GM10266 (cell line): Measurements from ENCODE around the gene DDI2.
"Not testable (repeated sequence)": the region's sequence is repeated elsewhere in the genome, so short reads cannot be mapped to it uniquely, and the experiment has no call there.

ENCODE experiments used
- DNase-seq: peaks from one replicate; pipeline ENCODE4 v3.0.0; 2012; ENCODE audit errors: extremely low spot score
- TF ChIP-seq, protein P1 (sequence below): IDR thresholded peaks from 2 replicates; pipeline ENCODE4 v1.5.1; 2012; ENCODE audit warnings: mild to moderate bottlenecking, low read depth; ENCODE audit not compliant: control insufficient read depth, insufficient read depth; ENCODE audit errors: missing control alignments

DDI2 gene

DNA sequence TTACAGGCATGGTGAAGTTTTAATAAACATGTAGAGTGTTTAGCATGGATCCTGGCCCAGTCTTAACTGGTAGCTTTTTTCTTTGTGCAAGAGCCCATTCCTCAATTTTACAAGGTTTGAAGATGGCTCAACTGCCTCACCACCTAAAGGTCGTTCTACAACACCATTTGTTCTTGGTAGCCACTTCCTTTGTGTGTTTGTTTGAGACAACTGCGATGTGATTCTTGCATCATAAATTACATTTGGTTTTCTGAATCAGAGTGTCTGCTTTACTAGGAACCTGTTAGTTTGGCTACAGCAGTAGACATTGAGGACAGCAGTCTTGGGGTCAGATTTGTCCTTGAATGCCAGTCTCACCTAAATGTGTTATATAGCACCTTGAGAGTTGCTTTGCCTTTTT lies 70.2 kb downstream of the DDI2 start:
- DNase-seq, result no peak

DNA sequence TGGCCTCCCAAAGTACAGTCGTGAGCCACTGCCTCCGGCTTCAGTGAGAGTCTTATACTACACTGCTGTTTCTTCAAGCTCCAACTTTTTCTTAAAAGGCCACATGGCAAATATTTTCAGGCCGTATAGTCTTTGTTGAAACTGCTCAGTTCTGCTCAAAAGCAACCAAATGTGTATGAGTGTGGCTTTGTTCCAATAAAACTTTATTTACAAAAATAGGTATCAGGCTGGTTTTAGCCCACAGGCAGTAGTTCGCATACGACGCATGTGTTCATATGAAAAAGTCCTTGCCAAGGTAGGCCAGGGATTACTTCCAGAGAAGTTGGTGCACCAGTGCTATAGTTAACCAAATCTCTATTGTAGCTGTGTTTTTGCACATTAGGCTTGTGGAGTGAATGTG lies 73.1 kb downstream of the DDI2 start:
- DNase-seq, result no peak
- TF ChIP-seq, protein P1, sequence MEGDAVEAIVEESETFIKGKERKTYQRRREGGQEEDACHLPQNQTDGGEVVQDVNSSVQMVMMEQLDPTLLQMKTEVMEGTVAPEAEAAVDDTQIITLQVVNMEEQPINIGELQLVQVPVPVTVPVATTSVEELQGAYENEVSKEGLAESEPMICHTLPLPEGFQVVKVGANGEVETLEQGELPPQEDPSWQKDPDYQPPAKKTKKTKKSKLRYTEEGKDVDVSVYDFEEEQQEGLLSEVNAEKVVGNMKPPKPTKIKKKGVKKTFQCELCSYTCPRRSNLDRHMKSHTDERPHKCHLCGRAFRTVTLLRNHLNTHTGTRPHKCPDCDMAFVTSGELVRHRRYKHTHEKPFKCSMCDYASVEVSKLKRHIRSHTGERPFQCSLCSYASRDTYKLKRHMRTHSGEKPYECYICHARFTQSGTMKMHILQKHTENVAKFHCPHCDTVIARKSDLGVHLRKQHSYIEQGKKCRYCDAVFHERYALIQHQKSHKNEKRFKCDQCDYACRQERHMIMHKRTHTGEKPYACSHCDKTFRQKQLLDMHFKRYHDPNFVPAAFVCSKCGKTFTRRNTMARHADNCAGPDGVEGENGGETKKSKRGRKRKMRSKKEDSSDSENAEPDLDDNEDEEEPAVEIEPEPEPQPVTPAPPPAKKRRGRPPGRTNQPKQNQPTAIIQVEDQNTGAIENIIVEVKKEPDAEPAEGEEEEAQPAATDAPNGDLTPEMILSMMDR, result no peak

More for the DNA sequence above, 70.2 kb downstream of the DDI2 start:
- TF ChIP-seq, protein P1, result no peak

DNA sequence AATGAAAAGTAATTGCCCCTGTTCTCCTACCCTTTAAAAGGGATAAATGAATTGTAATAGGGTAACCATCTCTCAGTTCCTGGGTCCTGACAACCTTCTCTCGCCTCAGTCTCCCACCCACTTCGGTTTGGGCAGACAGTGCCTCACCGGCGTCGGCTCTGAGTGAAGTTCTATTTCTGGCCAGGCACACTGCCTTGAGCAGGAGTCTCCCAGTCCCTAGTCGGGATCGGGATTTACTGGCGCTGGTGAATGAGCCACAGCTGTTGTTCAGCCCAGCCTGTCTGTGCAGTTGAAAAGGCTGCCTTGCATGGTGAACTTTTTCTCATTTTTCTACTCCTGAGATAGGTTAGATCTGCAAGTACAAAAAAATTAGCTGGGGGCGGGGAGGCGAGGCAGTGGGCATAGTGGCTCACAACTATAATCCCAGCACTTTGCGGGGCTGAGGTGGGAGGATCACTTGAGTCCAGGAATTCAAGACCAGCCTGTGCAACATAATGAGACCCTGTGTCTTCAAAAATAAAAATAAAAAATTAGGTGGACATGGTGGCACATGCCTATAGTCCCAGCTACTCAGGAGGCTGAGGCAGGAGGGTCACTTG lies 74.3 kb downstream of the DDI2 start:
- TF ChIP-seq, protein P1, result no peak
- no peak for DNase-seq

DNA sequence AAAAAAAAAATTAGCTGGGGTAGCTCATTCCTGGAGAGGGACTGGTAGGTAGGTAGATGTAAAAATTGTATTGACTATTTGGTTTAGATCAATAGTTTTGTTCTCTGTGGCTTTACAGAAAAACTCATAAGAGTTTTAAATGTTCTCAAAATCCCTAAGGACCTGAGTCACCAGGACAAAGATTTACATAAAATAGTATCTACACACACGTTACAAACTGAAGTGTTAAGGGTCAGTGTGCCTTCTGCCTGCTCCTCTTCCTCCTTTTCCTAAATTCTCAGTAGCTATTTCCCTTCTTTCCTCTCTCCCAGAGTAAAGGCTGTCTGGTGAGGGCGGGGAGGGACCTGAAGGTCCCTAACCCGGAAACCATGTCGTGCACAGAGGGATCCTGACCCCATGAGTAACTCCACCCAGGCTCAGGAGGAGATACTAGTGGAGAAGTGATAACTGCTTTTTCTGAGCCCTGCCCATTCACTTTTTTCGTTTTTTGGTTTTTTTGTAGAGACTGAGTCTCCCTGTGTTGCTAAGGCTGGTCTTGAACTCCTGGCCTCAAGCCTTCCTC lies 74.9 kb downstream of the DDI2 start:
- TF ChIP-seq, protein P1, result no peak
- DNase-seq, result no peak

DNA sequence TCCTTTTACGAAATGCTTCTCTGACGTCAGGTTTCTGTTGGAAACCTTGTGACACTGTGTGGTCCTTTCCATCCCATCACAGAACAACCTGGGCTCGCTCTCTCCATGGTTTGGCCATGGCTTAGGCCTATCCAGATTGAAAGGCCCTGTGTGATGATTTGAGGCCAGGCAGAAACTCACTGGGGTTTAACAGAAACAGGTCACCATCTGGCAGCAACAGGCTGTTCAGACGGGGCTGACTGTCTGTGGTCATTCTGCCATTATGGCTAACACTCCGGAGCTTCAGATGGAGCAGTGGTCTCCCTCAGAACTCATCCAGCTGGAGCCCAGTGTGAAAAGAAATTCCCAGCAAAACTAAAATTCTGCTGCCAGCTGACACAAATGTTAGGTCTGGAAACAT lies 76.1 kb downstream of the DDI2 start:
- DNase-seq, result no peak
- TF ChIP-seq, protein P1, result no peak

DNA sequence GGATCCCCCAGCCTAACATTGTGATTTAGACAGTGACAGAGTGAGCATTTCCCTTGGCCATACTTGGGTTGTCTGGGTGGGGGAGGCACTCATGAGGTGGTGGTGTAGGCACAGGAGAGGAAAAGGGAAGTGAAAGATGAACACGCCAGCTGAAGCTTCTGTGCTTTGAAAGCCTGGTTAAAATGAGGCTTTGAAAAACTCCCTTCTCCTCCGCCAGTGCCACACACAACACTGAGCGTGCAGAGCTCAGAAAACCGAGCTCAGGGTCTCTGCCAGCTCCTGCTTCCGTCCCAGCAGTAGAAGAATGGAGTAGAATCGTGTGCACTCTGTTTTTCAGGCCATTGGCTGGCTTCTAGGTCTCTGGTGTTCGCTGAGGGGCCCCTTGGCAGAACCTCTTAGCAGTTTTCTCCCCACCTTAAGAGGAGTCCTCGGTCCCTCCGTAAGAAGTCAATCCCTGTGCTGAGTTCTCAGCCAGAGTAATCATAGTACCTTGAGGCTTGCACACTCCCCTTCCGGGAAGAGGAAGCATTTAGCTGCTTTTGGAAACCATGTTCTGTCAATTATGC lies 79.8 kb downstream of the DDI2 start:
- TF ChIP-seq, protein P1, result no peak
- peak; percentile 85 for DNase-seq

DNA sequence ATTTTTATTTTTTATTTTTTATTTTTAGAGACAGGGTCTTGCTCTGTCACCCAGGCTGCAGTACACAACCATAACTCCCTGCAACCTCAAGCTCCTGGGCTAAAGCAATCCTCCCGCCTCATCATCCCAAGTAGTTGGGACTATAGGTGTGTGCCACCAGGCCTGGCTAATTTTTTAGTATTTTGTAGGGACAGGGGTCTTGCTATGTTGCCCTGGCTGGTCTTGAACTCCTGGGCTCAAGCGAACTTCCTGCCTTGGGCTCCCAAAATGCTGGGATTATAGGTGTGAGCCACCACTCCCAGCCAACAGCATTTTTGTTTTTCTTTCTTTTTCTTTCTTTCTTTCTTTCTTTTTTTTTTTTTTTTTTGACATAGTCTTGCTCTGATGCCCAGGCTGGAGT lies 80.9 kb downstream of the DDI2 start:
- DNase-seq, result no peak
- TF ChIP-seq, protein P1, result no peak

DNA sequence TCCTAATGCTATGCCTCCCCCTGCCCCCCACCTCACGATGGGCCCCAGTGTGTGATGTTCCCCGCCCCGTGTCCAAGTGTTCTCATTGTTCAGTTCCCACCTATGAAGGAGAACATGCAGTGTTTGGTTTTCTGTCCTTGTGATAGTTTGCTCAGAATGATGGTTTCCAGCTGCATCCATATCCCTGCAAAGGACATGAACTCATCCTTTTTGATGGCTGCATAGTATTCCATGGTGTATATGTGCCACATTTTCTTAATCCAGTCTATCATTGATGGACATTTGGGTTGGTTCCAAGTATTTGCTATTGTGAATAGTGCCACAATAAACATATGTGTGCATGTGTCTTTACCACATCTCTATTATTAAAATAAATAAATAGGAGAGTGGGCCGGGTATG lies 82.1 kb downstream of the DDI2 start:
- DNase-seq, result not testable (repeated sequence)
